Measurements from ENCODE around the gene DOK6.

DNA sequence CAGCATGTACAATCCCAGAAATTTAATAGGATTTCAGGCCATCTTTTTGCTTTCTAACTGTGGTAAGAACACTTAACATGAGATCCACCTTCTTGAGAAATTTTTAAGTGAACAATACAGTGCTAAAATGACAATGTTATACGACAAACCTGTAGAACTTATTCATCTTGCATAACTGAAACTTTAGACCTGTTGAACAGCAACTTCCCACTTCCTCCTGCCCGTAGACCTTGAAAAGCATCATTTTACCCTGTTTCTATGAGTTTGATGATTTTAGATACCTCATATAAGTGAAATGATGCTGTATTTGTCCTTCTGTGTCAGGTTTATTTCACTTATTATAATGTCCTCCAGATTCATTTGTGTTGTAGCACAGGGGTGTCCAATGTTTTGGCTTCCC, 418.8 kb downstream of the DOK6 start:
- TF ChIP-seq POLR2A (IDR thresholded peaks at IDR 0.05; ENCODE audit: low read depth, low read length), result no peak
- TF ChIP-seq POLR2AphosphoS5 (IDR thresholded peaks at IDR 0.05; ENCODE audit: low read depth, low read length), result no peak
- no peak for TF ChIP-seq TAF1 (IDR thresholded peaks at IDR 0.05; ENCODE audit: low read depth, low read length)

Measured in GM12891 (cell line).